Measurements from ENCODE around the gene ING4.

Gene ING4

DNA sequence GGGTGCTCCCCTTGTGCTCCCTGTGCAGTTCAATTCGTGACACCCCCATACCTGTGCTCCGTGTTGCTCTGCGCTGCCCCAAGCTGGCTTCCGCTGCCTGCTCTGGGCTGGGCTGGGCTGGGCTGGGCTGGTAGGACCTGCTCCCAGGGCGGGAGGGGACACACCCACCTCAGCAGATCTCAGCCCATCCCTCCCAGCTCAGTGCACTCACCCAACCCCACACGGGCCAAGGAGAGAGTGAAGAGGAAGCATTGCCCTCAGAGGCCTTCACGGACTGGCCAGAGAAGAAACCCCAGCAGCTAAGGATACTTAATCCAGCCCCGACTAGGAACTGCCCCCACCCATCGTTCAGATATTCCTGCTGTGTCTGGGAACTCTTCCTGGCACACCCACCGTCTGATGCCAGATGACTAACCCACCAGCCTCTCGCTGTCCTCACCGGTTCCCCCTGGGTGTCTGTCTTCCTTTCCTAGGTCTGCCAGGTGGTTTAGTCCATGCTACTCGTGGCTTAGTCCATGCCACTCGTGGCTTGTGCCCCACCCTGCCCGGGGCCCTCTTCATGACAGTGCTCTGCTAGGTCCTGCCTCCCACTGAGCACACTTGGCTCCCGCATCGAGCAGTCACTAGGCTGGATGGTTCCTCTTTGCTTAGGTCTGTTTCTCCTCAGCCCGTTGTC lies 26.9 kb downstream of the ING4 start, which contains the start of gene LPAR5:
Gene LPAR5 (minus strand): TSS at position 104 of the 676 bp plus-strand sequence. CDS start 14,711 bp downstream, outside the sequence.
- no peak for DNase-seq (ENCODE audit: low read depth in 2 of 2)

DNA sequence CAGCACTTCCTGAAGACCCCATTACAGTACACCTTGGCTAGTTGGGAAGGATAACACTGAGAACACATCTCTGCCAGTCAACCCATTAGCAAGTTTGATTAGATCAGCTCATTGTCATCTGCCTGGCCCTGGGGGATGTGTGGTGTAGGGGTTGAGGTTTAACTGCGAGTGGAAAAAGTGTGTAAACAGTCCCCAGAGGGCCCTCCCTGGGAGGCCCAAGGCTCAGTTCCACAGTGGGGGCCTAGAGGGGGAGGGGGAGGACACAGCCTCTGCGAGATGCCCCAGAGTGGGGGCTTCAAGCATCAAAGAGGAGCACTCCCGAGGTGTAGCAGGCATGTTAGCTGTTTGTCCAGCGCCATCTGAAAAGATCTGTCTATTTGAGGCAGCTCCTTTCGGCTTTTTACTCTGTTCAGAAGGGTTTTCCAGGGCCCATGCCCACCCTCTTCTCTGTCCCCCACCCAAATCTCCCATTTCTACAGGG lies 27.5 kb downstream of the ING4 start:
- peak; percentile 47 to 58 for DNase-seq (ENCODE audit: low read depth in 2 of 2)

DNA sequence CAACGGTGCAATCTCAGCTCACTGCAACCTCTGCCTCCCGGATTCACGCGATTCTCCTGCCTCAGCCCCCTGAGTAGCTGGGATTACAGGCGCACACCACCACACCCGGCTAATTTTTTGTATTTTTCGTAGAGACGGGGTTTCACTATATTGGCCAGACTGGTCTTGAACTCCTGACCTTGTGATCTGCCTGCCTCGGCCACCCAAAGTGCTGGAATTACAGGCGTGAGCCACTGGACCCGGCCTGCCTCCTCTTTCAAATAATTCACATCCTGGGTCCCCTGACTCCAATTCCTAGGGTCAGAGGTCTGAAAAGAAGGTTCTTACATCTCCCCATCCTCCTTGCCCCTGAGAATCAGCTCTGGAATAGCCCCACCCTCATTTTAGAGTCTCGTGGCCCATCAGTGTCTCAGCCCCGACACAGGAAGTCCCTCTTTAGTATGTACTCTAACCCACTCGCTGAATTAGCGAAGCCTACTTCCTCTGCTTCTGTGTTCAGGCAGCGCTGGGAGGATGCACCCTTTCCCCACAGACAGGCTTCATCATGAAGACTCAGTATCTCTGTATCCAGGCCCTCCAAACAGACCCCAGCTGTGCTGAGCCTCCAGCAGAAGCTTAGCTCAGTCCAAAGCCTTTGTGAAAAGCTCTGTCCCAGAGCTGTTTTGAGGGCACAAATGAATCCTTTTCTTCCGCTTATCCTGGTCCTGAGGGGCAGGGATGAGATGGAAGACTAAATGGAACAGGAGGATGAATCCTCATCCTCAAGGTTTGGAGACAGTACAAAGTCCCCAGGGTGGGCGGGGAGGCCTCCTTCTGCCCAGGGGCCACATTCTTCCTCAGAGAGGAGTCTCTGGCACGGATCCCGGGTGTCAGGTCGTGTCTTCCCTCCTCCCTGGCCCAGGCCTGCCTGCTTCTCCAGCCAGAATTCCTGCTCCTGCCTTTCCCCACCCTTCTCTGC lies 30.6 kb downstream of the ING4 start:
- DNase-seq (ENCODE audit: low read depth in 2 of 2): no peak

DNA sequence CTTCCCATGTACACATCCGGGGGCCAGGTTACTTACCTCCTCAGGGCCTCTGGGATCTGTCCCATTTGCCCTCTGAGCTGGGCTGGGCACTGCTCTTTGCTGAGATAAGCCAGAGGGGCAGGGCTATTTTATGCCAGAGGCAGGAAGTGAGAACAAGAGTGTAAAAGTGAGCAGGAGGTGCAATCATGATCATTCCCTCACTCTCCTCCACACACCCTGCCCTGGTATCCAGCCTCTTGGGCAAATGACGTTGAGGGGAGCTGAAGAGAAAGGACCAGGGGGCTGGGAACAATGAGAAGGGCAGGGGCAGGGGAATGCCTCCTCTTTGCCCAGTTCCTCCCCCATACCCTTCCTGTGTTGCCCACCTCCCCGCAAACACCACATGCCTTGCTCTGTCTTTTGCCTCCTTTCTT lies 31.4 kb downstream of the ING4 start:
- no peak for DNase-seq (ENCODE audit: low read depth in 2 of 2)

DNA sequence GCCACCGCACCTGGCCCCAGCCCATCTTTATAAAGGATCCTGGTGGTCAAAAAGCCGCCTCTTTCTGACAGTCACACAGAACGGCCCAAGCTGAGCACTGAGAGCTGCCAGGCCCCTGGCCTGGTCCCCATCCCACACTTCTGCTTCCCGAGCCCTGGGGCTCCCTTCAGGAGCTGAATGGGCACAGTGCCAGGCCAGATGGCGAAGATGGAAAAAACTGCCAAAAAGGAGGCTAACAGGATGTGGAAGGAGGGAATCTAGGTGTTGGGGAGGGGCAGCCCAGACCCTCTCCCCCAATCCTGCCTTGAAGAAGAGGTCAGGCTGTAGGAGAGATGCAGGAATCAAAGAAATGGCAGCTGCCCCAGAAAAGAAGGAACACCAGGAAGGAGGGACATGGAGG lies 32.2 kb downstream of the ING4 start:
- DNase-seq (ENCODE audit: low read depth in 2 of 2): no peak

DNA sequence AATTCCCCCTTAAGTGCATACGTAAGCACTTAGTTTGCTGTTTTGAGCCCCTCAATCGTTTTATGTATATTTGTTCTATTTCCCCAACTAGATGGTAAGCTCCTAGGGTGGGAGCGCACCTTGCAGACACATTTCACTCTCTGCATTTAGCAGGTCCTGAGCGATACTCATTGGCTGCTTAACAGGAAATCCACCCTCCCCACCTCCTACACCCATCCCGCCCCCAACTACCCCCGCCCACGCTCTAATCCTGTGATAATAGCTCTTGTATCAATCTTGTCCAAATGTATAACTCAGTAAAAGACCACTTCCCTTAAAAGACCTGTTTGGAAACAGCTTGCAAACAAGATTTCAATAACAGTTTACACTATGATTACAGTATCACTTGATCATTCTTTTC lies 35.3 kb downstream of the ING4 start:
- no peak for DNase-seq (ENCODE audit: low read depth in 2 of 2)

DNA sequence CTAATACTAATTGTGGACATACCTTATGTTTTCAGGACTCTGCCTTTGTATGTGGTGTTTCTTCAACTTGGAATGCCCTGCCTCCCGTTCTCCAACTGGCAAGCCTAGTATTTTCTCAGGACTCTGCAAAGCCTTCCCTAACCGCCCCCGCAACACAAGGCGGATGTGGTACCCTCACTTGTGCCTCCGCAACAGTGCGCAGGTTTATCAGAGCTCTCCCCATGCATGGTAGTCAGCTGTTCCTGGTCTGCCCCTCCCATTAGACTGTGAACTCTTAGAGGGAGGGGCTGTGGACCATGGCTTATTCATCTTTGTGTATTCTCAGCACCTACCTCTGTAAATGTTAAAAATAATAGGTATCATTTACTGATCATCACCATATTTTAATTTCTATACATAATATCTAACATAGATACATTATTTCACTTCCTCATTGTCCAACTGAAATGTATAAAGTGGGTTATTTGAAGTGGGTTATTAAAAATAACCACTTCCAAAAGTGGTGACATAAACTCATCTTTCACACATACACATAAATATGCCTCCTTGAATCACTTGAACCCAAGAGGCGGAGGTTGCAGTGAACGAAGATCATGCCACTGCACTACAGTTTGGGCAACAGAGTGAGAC lies 36.1 kb downstream of the ING4 start:
- DNase-seq (ENCODE audit: low read depth in 2 of 2): no peak

DNA sequence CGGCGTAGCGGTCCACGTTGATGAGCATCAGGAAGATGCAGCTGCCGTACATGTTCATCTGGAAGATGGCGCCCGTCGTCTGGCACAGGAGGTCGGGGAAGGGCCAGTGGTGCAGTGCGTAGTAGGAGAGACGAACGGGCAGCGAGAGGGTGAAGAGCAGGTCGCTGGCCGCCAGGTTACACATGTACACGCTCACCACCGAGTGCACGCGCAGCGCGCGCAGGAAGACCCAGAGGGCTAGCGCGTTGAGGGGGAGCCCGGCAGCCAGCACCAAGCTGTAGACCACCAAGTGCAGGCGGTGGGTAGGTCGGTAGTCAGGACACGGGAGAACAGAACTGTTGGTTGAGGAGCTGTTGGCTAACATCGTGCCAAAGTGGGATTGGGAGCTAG lies 42.0 kb downstream of the ING4 start:
- no peak for DNase-seq (ENCODE audit: low read depth in 2 of 2)

DNA sequence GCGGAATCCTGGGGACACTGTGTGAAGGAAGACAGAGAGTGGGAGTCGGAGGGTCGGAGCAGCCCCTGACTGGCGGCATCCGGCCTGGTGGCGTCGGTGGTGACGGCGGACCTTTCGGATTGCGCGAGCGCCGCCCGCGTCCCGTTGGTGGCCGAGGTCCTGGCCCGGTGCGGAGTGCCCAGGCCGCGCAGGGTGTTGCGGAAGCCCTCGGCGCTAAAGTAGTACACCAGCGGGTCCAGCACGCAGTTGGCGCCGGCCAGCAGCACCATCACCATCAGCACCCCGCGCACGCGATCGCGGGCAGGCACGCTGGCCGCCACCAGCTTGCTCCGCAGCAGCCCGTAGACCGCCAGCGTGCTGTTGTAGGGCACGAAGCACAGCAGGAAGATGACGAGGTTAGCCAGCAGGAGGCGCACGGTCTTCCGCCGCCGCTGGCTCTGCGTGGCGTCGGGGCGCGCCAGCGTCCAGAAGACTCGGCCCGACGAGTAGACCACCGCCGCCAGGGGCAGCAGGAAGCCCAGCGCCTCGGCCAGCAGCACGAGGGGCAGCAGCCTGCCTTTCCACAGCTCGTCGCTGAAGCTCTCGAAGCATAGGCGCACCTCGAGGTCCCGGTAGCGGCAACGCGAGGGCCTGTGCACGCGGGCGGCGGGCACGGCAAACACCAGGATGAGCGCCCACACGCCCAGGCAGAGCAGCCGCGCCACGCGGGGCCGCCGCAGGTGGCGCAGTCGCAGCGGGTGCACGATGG lies 42.6 kb downstream of the ING4 start:
- no peak for DNase-seq (ENCODE audit: low read depth in 2 of 2)

DNA sequence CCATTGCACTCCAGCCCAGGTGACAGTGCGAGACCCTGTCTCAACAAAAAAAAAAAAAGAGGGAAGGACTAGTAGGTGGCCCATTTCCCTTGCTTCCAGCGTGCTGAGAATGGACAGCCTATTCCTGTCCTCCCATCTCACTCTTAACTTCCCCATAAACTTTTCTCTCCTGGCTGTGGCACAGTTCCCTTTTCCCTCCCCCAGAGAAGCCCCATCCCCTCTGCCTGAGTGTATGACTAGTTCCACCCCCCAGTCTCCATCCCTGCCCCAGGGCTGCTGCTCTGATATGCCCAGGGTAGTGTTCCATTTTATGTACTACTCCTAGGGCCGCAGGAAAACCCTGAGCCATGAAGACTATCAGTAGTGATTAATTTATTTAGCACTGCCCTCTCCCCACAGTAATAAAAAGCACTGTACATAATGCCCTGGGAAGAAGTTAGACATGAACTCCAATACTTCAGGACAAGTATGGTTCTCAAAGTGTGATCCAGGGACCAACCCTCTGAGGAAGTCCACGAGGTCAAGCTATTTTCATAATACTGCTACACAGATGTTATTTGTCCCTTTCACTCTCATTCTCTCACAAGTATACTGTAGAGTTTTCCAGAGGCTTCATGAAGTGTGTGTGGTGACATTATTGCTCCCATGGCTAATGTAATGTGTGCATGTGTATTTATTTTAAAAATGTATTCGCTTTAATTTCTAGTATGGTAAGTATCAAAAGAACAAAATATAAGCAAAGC lies 44.3 kb downstream of the ING4 start:
- no peak for DNase-seq (ENCODE audit: low read depth in 2 of 2)

DNA sequence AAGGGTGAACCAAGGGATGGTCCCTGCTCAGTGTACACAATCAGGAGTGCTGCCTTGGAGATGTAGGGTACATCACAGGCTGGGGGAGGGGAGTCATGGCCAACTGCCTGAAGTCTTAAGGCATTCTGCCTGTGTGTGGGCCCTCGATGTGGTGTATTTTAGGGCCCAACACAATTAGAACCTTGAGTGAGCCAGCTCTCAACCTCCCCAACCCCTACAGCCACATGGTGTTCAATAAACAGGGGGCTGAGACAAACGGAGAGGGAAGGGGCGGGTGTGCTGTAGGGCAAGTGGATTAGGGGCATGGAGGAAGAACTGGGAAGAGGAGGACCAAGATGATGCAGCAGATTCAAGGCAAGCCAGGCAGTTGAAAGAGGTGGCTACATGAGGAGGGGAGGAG lies 47.1 kb downstream of the ING4 start:
- DNase-seq (ENCODE audit: low read depth in 2 of 2): no peak

DNA sequence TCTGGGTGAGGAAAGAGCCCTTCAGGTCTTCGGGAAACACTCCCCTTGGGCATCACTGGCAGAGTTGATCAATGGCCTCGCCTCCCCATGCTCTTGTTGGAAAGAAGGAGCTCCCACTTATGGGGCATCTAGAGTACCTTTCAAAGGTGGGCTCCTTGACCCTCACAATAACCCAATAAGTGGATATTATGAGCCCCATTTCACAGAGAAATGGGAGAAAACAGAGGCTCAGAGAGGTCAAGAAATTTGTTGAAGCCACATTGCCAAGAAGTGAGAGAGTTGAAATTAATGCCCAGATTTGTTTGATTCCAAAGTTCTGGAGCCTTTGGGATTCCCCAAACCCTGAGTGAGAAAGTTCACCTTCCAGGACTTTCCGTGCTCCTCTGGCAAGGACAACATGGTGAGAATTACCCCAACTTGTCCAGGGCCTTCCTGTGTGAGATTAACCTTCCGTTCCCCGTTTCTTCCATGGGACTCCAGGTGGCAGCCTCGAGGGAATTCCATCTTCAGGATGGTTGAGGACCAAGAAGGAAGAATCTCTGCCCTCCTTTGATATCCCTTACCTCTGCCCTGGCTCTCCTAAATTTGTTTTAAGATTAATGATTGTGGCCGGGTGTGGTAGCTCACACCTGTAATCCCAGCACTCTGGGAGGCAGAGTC lies 48.3 kb downstream of the ING4 start:
- no peak for DNase-seq (ENCODE audit: low read depth in 2 of 2)

DNA sequence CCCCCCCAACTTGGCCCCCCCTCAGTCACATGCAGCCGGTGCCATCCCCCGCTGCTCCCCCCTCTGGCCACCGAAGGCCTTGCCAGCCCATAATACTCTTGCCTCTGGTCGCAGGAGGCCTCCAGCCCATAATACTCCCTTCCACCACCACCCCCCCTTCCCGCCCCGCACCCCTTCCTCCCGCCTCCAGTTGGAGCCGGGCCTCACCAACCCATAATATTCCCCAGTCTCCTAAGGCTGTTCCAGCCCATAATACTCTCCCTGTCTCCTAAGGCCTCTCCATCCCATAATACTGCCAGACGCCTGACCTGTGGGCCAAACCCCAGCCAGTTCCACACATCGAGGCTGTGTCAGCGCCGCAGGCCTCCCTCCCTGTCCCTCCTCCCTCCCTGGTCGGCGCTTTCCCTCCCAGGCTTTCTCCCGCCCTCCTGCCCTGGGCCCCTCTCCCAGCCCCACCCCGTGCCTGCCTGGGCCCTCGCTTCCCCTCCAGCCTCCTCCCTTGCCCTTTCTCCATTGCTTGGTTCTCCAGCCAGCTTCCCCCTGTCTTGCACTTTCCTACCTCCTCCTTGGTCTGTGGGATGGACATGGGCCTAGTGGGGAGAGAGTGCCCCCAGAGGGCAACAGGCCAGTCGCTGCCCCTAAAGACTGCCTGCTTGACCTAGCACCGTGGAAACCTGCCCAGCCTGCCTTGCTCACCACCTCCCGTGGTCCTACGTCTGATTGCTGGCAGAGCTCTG lies 49.0 kb downstream of the ING4 start:
- DNase-seq (ENCODE audit: low read depth in 2 of 2): no peak

DNA sequence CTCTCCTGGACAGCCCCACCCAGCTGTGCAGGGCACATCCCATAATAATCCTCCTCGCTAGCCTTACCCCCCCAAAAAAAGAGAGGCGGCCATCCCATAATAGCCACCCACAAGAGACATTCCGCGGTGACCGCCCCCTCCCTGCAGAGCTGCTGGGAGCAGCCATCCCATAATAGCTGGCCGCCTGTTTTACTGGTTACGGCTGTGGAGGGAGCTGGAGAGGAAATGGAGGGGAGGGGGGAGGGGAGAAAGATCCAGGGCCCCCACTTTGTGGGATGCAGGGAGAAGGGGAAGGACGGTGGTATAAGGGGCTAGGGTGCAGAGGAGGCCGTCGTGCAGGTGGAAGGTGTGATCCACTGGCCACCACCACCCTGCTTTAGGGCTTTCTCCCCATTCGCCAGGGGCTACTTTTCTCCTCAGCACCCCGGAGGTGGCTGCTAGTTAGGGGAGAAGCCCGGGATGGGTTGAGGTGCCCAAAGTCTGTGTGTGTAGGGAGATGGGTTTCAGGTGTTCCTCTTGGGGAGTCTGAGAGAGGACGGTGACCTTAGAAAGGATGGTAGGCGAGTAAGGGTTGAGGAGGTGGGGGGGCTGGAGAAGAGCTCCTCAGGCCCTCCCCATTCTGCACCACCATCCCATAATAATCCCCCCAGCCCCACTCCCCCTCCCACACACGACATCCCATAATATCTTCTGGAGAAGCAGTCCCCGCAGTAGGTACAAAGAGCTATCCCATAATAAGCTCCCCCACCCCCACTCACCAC lies 49.7 kb downstream of the ING4 start:
- no peak for DNase-seq (ENCODE audit: low read depth in 2 of 2)

DNA sequence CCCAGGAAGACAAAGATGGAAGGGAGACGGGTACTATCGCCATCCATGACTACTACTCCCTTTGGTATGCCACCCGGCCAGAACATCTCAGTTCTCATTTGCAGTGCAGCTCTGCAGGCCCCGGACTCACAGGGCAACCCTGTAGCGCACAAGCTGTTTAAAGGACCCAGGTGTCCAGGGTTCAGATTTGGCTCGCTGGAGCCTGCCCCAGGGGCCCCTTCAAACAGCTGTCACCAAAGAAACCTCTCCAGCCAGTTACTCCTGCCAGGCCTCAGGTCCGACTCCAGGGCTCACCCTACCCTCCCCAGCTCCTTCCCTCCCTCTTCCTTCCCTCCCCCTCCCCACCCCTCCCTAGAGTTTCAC lies 50.3 kb downstream of the ING4 start:
- DNase-seq (ENCODE audit: low read depth in 2 of 2): no peak

DNA sequence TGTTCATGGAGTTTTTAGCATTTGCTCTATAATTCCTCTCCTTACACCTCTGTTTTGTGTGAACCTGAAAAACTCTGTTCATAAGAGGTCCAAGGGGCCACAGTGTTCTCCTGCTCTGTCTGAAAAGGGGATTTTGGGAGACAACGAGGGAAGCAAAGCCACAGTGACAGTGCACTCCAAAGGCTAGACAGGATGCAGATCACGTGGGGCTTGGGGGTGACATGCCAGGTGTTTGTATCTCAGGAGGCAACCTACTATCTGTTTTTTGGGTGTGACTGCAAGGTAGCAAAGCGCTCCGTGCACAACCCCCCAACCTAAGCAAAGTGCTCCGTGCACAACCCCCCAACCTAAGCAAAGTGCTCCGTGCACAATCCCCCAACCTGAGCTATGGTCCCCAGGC lies 50.7 kb downstream of the ING4 start:
- no peak for DNase-seq (ENCODE audit: low read depth in 2 of 2)

DNA sequence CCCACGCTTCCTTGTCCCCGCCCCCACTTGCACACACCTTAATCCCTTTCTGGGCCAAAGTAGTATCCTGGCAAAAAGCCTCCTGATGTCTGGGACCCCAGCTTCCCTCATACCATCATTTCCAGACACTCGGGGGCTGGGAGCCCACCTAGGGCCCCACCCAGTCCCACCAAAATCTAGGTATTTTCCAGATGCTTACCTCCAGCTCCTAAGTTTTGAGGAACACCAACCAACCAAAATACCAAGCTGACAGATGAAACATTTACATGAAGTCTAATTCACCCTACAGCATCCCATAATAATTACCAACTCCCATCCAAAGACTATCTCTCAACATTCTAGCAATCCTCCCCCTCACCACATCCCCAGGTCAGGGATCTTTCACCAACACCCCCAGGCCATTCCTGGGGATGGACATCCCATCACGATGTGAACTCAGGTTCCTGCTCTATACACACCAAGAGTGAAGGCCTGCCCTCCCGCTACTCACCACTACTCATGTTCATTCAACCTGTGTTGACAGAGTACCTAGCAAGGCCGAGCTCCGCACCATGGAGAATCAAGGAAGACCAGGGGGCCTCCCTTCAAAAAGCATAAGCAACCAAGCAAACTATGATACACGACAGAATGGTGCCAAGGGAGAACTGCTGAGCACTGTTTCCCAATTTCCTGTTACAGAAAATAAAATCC lies 54.2 kb downstream of the ING4 start:
- DNase-seq (ENCODE audit: low read depth in 2 of 2): no peak

All from stimulated activated CD8-positive, alpha-beta memory T cell treated with anti-CD3 and anti-CD28 coated beads, Interleukin-2, amount 100 ng/mL, for 48 hours (primary cell).